ENCODE results near the gene TBC1D32.
A peak's percentile ranks its signal among the peaks of the same experiment; 100 is the strongest.
"Not testable (repeated sequence)": the region's sequence is repeated elsewhere in the genome, so short reads cannot be mapped to it uniquely, and the experiment has no call there.

The TBC1D32 gene

GRCh38 chr6:121319112-121319553 lies 15.1 kb downstream of the TBC1D32 start:
- peaks cover 4% of the 10 kb centered on the region; the same call in 1 of the 2 replicates for H3K36me3 ChIP-seq (ENCODE audit: insufficient read depth, low read depth, low read length)
- H3K27ac ChIP-seq (ENCODE audit: low read length) = no peak overlapping the region
- H3K9ac ChIP-seq (ENCODE audit: low read depth, low read length) = no peak overlapping the region
- no peaks in the 10 kb centered on the region for H3K9me3 ChIP-seq (ENCODE audit: insufficient read depth, low read depth, low read length)
- peak overlapping the region; percentile 53 for H3K4me3 ChIP-seq (ENCODE audit: low read length)
- H3K4me1 ChIP-seq (ENCODE audit: insufficient read depth, low read length) = no peaks in the 10 kb centered on the region; the same call in 1 of the 2 replicates
- no peaks in the 10 kb centered on the region for H3K27me3 ChIP-seq (ENCODE audit: insufficient read depth, low read length)

GRCh38 chr6:121314381-121315112 lies 19.7 kb downstream of the TBC1D32 start:
- Histone ChIP-seq H3K4me3 (ENCODE audit: low read length) (no peak overlapping the region), H3K9me3 (ENCODE audit: insufficient read depth, low read depth, low read length) (no peaks in the 10 kb centered on the region), H3K27ac (ENCODE audit: low read length) (no peak overlapping the region), H3K4me1 (ENCODE audit: insufficient read depth, low read length) (no peaks in the 10 kb centered on the region), H3K36me3 (ENCODE audit: insufficient read depth, low read depth, low read length) (0 out of 2 replicates have a peak, but pooled peaks cover 4% of the 10 kb centered on the region), H3K9ac (ENCODE audit: low read depth, low read length) (no peak overlapping the region), H3K27me3 (ENCODE audit: insufficient read depth, low read length) (no peaks in the 10 kb centered on the region)

GRCh38 chr6:121311814-121312213 lies 22.5 kb downstream of the TBC1D32 start:
- not testable (repeated sequence) for H3K4me3 ChIP-seq (ENCODE audit: low read length); H3K9ac ChIP-seq (ENCODE audit: low read depth, low read length); H3K27me3 ChIP-seq (ENCODE audit: insufficient read depth, low read length); H3K4me1 ChIP-seq (ENCODE audit: insufficient read depth, low read length); H3K36me3 ChIP-seq (ENCODE audit: insufficient read depth, low read depth, low read length); H3K27ac ChIP-seq (ENCODE audit: low read length); H3K9me3 ChIP-seq (ENCODE audit: insufficient read depth, low read depth, low read length)

GRCh38 chr6:121310495-121310894 lies 23.8 kb downstream of the TBC1D32 start:
- Histone ChIP-seq H3K27me3 (ENCODE audit: insufficient read depth, low read length) (no peaks in the 10 kb centered on the region), H3K36me3 (ENCODE audit: insufficient read depth, low read depth, low read length) (no peaks in the 10 kb centered on the region), H3K9me3 (ENCODE audit: insufficient read depth, low read depth, low read length) (no peaks in the 10 kb centered on the region), H3K9ac (ENCODE audit: low read depth, low read length) (no peak overlapping the region), H3K4me3 (ENCODE audit: low read length) (no peak overlapping the region), H3K27ac (ENCODE audit: low read length) (no peak overlapping the region), H3K4me1 (ENCODE audit: insufficient read depth, low read length) (no peaks in the 10 kb centered on the region)

- H3K27ac ChIP-seq (ENCODE audit: low read length) = no peak overlapping the region
- H3K36me3 ChIP-seq (ENCODE audit: insufficient read depth, low read depth, low read length) = no peaks in the 10 kb centered on the region
- H3K4me1 ChIP-seq (ENCODE audit: insufficient read depth, low read length) = no peaks in the 10 kb centered on the region
These were observed 24.4 kb downstream of the TBC1D32 start for GRCh38 chr6:121309768-121310469.

GRCh38 chr6:121305957-121306607 lies 28.2 kb downstream of the TBC1D32 start:
- no peaks in the 10 kb centered on the region for H3K27me3 ChIP-seq (ENCODE audit: insufficient read depth, low read length)
- no peak overlapping the region for H3K4me3 ChIP-seq (ENCODE audit: low read length)
- H3K36me3 ChIP-seq (ENCODE audit: insufficient read depth, low read depth, low read length) = no peaks in the 10 kb centered on the region
- no peaks in the 10 kb centered on the region for H3K9me3 ChIP-seq (ENCODE audit: insufficient read depth, low read depth, low read length)
- H3K4me1 ChIP-seq (ENCODE audit: insufficient read depth, low read length) = no peaks in the 10 kb centered on the region
- no peak overlapping the region for H3K27ac ChIP-seq (ENCODE audit: low read length)
- H3K9ac ChIP-seq (ENCODE audit: low read depth, low read length) = no peak overlapping the region

More at GRCh38 chr6:121309768-121310469, 24.4 kb downstream of the TBC1D32 start:
- Histone ChIP-seq H3K27me3 (ENCODE audit: insufficient read depth, low read length) (no peaks in the 10 kb centered on the region), H3K4me3 (ENCODE audit: low read length) (no peak overlapping the region), H3K9ac (ENCODE audit: low read depth, low read length) (no peak overlapping the region), H3K9me3 (ENCODE audit: insufficient read depth, low read depth, low read length) (no peaks in the 10 kb centered on the region)

GRCh38 chr6:121302882-121303281 lies 31.4 kb downstream of the TBC1D32 start:
- Histone ChIP-seq H3K9me3 (ENCODE audit: insufficient read depth, low read depth, low read length) (no peaks in the 10 kb centered on the region), H3K36me3 (ENCODE audit: insufficient read depth, low read depth, low read length) (no peaks in the 10 kb centered on the region), H3K4me3 (ENCODE audit: low read length) (no peak overlapping the region), H3K27me3 (ENCODE audit: insufficient read depth, low read length) (no peaks in the 10 kb centered on the region), H3K9ac (ENCODE audit: low read depth, low read length) (no peak overlapping the region), H3K27ac (ENCODE audit: low read length) (no peak overlapping the region), H3K4me1 (ENCODE audit: insufficient read depth, low read length) (no peaks in the 10 kb centered on the region)

GRCh38 chr6:121301156-121301555 lies 33.1 kb downstream of the TBC1D32 start:
- H3K27ac ChIP-seq (ENCODE audit: low read length); H3K4me3 ChIP-seq (ENCODE audit: low read length); H3K27me3 ChIP-seq (ENCODE audit: insufficient read depth, low read length); H3K9ac ChIP-seq (ENCODE audit: low read depth, low read length); H3K4me1 ChIP-seq (ENCODE audit: insufficient read depth, low read length); H3K9me3 ChIP-seq (ENCODE audit: insufficient read depth, low read depth, low read length); H3K36me3 ChIP-seq (ENCODE audit: insufficient read depth, low read depth, low read length): not testable (repeated sequence)

- H3K9ac ChIP-seq (ENCODE audit: low read depth, low read length) = no peak overlapping the region
- H3K9me3 ChIP-seq (ENCODE audit: insufficient read depth, low read depth, low read length) = no peaks in the 10 kb centered on the region
- no peak overlapping the region for H3K27ac ChIP-seq (ENCODE audit: low read length)
- no peaks in the 10 kb centered on the region for H3K27me3 ChIP-seq (ENCODE audit: insufficient read depth, low read length)
- H3K4me3 ChIP-seq (ENCODE audit: low read length) = no peak overlapping the region
- peaks cover 5% of the 10 kb centered on the region; the same call in 1 of the 2 replicates for H3K4me1 ChIP-seq (ENCODE audit: insufficient read depth, low read length)
- H3K36me3 ChIP-seq (ENCODE audit: insufficient read depth, low read depth, low read length) = no peaks in the 10 kb centered on the region
These were observed 36.6 kb downstream of the TBC1D32 start for GRCh38 chr6:121297694-121298093.

GRCh38 chr6:121285041-121285440 lies 49.2 kb downstream of the TBC1D32 start:
- Histone ChIP-seq H3K27me3 (ENCODE audit: insufficient read depth, low read length) (no peaks in the 10 kb centered on the region), H3K9me3 (ENCODE audit: insufficient read depth, low read depth, low read length) (no peaks in the 10 kb centered on the region), H3K27ac (ENCODE audit: low read length) (no peak overlapping the region), H3K4me3 (ENCODE audit: low read length) (no peak overlapping the region), H3K36me3 (ENCODE audit: insufficient read depth, low read depth, low read length) (no peaks in the 10 kb centered on the region), H3K9ac (ENCODE audit: low read depth, low read length) (no peak overlapping the region), H3K4me1 (ENCODE audit: insufficient read depth, low read length) (no peaks in the 10 kb centered on the region)

- Histone ChIP-seq H3K36me3 (ENCODE audit: insufficient read depth, low read depth, low read length) (no peaks in the 10 kb centered on the region), H3K9ac (ENCODE audit: low read depth, low read length) (no peak overlapping the region), H3K27ac (ENCODE audit: low read length) (no peak overlapping the region), H3K27me3 (ENCODE audit: insufficient read depth, low read length) (no peaks in the 10 kb centered on the region), H3K4me1 (ENCODE audit: insufficient read depth, low read length) (no peaks in the 10 kb centered on the region), H3K9me3 (ENCODE audit: insufficient read depth, low read depth, low read length) (no peaks in the 10 kb centered on the region), H3K4me3 (ENCODE audit: low read length) (no peak overlapping the region)
These were observed 59.5 kb downstream of the TBC1D32 start for GRCh38 chr6:121274666-121275295.
